ENCODE measurements around the gene SRR.
"Not testable (repeated sequence)": the region's sequence is repeated elsewhere in the genome, so short reads cannot be mapped to it uniquely, and the experiment has no call there.

SRR gene

DNA sequence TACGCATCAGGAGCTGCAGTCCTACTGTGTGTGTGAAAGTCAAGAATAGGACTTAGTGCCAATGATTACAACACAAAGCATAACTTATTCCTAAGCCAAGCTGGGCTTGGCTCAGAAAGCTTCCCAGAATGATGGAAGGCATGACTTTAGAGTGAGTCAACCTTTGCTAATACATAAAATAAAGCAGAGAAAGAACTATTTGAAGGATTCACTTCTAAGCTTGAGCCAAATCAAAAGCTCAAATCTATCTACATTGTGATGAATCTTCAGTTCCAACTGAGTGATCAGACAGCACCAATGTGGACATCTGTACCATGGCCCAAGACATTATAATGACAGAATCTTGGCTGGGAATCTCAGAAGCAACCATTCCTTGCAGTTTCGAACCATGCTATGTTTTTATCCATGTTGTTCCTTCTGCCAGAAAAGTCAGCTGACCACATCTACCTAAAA, 41.6 kb upstream of the SRR start:
- H2BK5ac ChIP-seq (ENCODE audit: low read length): no peak overlapping the region
- H3K4me2 ChIP-seq (ENCODE audit: insufficient read depth, low read length, poor library complexity, severe bottlenecking): no peak overlapping the region
- H3K23ac ChIP-seq (ENCODE audit: low read depth, low read length, poor library complexity): no peak overlapping the region
- no peaks in the 10 kb centered on the region for H3K79me1 ChIP-seq (ENCODE audit: low read depth, low read length)
- H3K4ac ChIP-seq (ENCODE audit: low read length): no peak overlapping the region
- H3K4me3 ChIP-seq (ENCODE audit: low read length in 2 of 2): no peak overlapping the region
- H3K9me3 ChIP-seq (replicated peaks in 1 of 2; ENCODE audit: control insufficient read depth in 2 of 2, insufficient read depth in 1 of 2, low read depth in 1 of 2, low read length in 2 of 2): peaks cover 0 to 4% of the 10 kb centered on the region in 2 donors
- no peak overlapping the region for H4K8ac ChIP-seq (ENCODE audit: low read depth, low read length)
- H3K36me3 ChIP-seq (replicated peaks in 1 of 2; ENCODE audit: control insufficient read depth in 2 of 2, insufficient read depth in 2 of 2, low read length in 2 of 2): peaks cover 6 to 85% of the 10 kb centered on the region in 2 donors
- H3K27ac ChIP-seq (replicated peaks; ENCODE audit: low read length): no peak overlapping the region
- H4K91ac ChIP-seq (ENCODE audit: low read depth, low read length, poor library complexity): no peak overlapping the region
- DNase-seq (ENCODE audit: low spot score): no peak
- H2BK120ac ChIP-seq (ENCODE audit: low read depth, low read length): no peak overlapping the region
- no CpG with 5 or more reads among the region's 2 CpGs for WGBS, 2 donors (ENCODE audit: extremely low coverage in 2 of 2, insufficient read length in 2 of 2, insufficient replicate concordance in 1 of 2)
- H2AK5ac ChIP-seq (ENCODE audit: low read depth, low read length): no peak overlapping the region
- no peak overlapping the region for H2BK12ac ChIP-seq (ENCODE audit: low read length)
- no peak overlapping the region for H2AFZ ChIP-seq (ENCODE audit: low read length)
- no peaks in the 10 kb centered on the region for H3K4me1 ChIP-seq (ENCODE audit: control insufficient read depth in 2 of 2, insufficient read depth in 1 of 2, low read depth in 1 of 2, low read length in 2 of 2)
- H3K9ac ChIP-seq (ENCODE audit: low read depth, low read length, poor library complexity): no peak overlapping the region
- no peaks in the 10 kb centered on the region for H3K27me3 ChIP-seq (ENCODE audit: control insufficient read depth in 3 of 3, insufficient read depth in 3 of 3, low read depth in 1 of 3, low read length in 3 of 3)
- H3K14ac ChIP-seq (ENCODE audit: low read length): no peak overlapping the region
- no peak overlapping the region for H3K18ac ChIP-seq (ENCODE audit: low read length)
- no peak overlapping the region for H2BK15ac ChIP-seq (ENCODE audit: low read length)

DNA sequence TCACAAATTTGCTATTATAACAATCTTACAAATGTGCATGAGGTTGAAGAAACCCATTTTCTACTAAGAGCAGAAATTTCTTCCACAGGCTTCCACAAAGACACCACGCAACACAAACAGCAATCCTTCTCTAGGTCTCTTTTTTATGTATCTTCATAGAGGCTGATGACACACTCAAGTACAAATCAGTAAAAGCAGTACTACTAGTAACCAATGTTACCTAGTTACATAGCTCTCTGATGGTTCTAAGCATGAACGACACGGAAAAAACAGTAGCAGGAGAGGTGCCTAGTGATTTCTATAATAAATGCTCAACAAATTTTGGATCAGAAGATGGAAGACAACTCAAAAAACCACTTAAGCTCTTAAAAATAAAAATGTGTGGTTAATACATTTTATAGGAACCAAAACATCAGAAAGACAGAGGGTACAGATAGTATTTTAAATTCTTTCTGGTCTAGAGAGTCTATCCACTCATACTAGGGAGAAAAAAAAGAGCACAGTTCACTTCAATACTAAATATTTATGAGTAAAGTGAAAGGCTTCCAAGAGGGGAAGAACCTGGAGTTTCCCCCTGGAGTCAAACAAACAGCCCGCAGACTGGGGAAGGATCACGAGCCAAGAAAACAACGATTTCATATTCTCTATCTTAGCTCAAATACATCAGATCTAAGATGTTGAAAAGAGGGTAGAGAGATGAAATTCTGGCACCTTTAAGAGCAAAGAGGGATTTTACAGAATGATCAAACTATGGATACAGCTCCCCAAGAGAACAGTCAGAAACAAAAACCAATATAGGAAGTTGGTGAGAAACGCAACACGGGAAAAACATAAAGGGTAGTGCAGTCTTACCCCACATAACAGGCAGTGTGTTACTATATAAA, 40.3 kb upstream of the SRR start:
- Histone ChIP-seq H2BK120ac (ENCODE audit: low read depth, low read length) (no peak overlapping the region), H3K14ac (ENCODE audit: low read length) (no peak overlapping the region), H3K27ac (replicated peaks; ENCODE audit: low read length) (no peak overlapping the region), H3K4me2 (ENCODE audit: insufficient read depth, low read length, poor library complexity, severe bottlenecking) (no peak overlapping the region), H3K4ac (ENCODE audit: low read length) (no peak overlapping the region), H3K27me3 (ENCODE audit: control insufficient read depth in 3 of 3, insufficient read depth in 3 of 3, low read depth in 1 of 3, low read length in 3 of 3) (no peaks in the 10 kb centered on the region), H3K23ac (ENCODE audit: low read depth, low read length, poor library complexity) (no peak overlapping the region), H2AK5ac (ENCODE audit: low read depth, low read length) (no peak overlapping the region), H3K36me3 (replicated peaks in 1 of 2; ENCODE audit: control insufficient read depth in 2 of 2, insufficient read depth in 2 of 2, low read length in 2 of 2) (peaks cover 6 to 85% of the 10 kb centered on the region in 2 donors), H2AFZ (ENCODE audit: low read length) (no peak overlapping the region), H2BK5ac (ENCODE audit: low read length) (no peak overlapping the region), H2BK15ac (ENCODE audit: low read length) (no peak overlapping the region), H4K8ac (ENCODE audit: low read depth, low read length) (no peak overlapping the region), H2BK12ac (ENCODE audit: low read length) (no peak overlapping the region), H3K18ac (ENCODE audit: low read length) (no peak overlapping the region), H3K79me1 (ENCODE audit: low read depth, low read length) (no peaks in the 10 kb centered on the region), H3K9ac (ENCODE audit: low read depth, low read length, poor library complexity) (no peak overlapping the region), H4K91ac (ENCODE audit: low read depth, low read length, poor library complexity) (no peak overlapping the region), H3K4me3 (ENCODE audit: low read length in 2 of 2) (no peak overlapping the region), H3K9me3 (replicated peaks in 1 of 2; ENCODE audit: control insufficient read depth in 2 of 2, insufficient read depth in 1 of 2, low read depth in 1 of 2, low read length in 2 of 2) (no peaks in the 10 kb centered on the region), H3K4me1 (ENCODE audit: control insufficient read depth in 2 of 2, insufficient read depth in 1 of 2, low read depth in 1 of 2, low read length in 2 of 2) (no peaks in the 10 kb centered on the region)
- WGBS, 2 donors (ENCODE audit: extremely low coverage in 2 of 2, insufficient read length in 2 of 2, insufficient replicate concordance in 1 of 2): no CpG with 5 or more reads among the region's 8 CpGs
- DNase-seq (ENCODE audit: low spot score): no peak

DNA sequence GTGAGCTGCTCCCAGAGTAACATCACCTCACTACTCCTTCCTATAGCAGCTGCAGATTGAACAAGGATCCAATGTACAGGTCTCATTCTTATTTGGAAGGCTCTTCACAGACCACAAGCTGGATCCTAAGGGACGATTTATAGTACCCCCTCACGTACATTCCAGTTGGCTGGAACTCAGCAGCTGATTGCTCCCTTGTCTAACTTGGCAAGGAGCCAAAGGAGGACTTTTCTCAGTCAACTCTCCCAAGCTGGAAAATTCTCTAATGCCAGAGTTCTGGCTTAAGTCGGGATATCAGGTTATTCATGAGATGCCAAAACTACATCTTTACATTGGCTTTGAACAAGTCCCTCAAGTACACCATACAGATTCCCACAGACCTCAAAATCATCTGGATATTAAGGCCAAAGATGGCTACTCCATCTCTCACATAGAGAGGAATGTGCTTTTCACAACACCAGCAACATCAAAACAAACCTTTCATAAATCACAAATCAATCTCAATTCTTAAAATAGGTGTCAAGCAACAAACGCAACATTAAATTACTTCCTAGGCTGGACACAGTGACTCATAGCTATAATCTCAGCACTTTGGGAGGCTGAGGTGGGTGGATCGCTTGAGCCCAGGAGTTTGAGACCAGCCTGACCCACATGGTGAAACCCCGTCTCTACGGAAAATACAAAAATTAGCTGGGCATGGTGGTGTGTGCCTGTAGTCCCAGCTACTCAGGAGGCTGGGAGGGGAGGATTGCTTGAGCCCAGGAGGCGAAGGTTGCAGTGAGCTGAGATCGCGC, 39.5 kb upstream of the SRR start:
- no peak overlapping the region for H2BK12ac ChIP-seq (ENCODE audit: low read length)
- no peaks in the 10 kb centered on the region for H3K4me1 ChIP-seq (ENCODE audit: control insufficient read depth in 2 of 2, insufficient read depth in 1 of 2, low read depth in 1 of 2, low read length in 2 of 2)
- no peak overlapping the region for H3K9ac ChIP-seq (ENCODE audit: low read depth, low read length, poor library complexity)
- H4K91ac ChIP-seq (ENCODE audit: low read depth, low read length, poor library complexity): no peak overlapping the region
- no peak for DNase-seq (ENCODE audit: low spot score)
- H2AK5ac ChIP-seq (ENCODE audit: low read depth, low read length): no peak overlapping the region
- whole genome bisulfite sequencing, 2 donors (ENCODE audit: extremely low coverage in 2 of 2, insufficient read length in 2 of 2, insufficient replicate concordance in 1 of 2): 100% methylated on average over 1 of the region's 10 CpGs; no CpG with 5 or more reads in 1 of the 2 donors
- H2BK120ac ChIP-seq (ENCODE audit: low read depth, low read length): no peak overlapping the region
- no peaks in the 10 kb centered on the region for H3K9me3 ChIP-seq (replicated peaks in 1 of 2; ENCODE audit: control insufficient read depth in 2 of 2, insufficient read depth in 1 of 2, low read depth in 1 of 2, low read length in 2 of 2)
- no peaks in the 10 kb centered on the region for H3K79me1 ChIP-seq (ENCODE audit: low read depth, low read length)
- no peaks in the 10 kb centered on the region for H3K27me3 ChIP-seq (ENCODE audit: control insufficient read depth in 3 of 3, insufficient read depth in 3 of 3, low read depth in 1 of 3, low read length in 3 of 3)
- H3K4me2 ChIP-seq (ENCODE audit: insufficient read depth, low read length, poor library complexity, severe bottlenecking): no peak overlapping the region
- H3K23ac ChIP-seq (ENCODE audit: low read depth, low read length, poor library complexity): no peak overlapping the region
- H3K4me3 ChIP-seq (ENCODE audit: low read length in 2 of 2): no peak overlapping the region
- no peak overlapping the region for H3K27ac ChIP-seq (replicated peaks; ENCODE audit: low read length)
- H3K36me3 ChIP-seq (replicated peaks in 1 of 2; ENCODE audit: control insufficient read depth in 2 of 2, insufficient read depth in 2 of 2, low read length in 2 of 2): peaks cover 6 to 79% of the 10 kb centered on the region in 2 donors
- no peak overlapping the region for H3K4ac ChIP-seq (ENCODE audit: low read length)
- H4K8ac ChIP-seq (ENCODE audit: low read depth, low read length): no peak overlapping the region
- H2BK5ac ChIP-seq (ENCODE audit: low read length): no peak overlapping the region
- no peak overlapping the region for H3K18ac ChIP-seq (ENCODE audit: low read length)
- H2BK15ac ChIP-seq (ENCODE audit: low read length): no peak overlapping the region
- H3K14ac ChIP-seq (ENCODE audit: low read length): no peak overlapping the region
- H2AFZ ChIP-seq (ENCODE audit: low read length): no peak overlapping the region

DNA sequence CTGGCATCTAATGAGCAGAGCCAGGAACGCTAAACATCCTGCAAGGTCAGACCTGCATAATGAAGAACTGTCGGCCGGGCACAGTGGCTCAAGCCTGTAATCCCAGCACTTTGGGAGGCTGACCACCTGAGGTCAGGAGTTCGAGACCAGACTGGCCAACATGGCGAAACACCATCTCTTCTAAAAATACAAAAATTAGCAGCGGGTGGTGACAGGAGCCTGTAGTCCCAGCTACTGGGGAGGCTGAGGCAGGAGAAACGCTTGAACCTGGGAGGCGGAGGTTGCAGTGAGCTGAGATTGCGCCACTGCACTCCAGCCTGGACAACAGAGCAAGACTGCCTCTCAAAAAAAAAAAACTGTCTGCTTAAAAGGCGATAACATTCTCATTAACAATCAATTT, 38.6 kb upstream of the SRR start:
- H2AK5ac ChIP-seq (ENCODE audit: low read depth, low read length); H3K4me3 ChIP-seq (ENCODE audit: low read length in 2 of 2); H3K4me2 ChIP-seq (ENCODE audit: insufficient read depth, low read length, poor library complexity, severe bottlenecking); H3K79me1 ChIP-seq (ENCODE audit: low read depth, low read length); H3K9me3 ChIP-seq (replicated peaks in 1 of 2; ENCODE audit: control insufficient read depth in 2 of 2, insufficient read depth in 1 of 2, low read depth in 1 of 2, low read length in 2 of 2); H2AFZ ChIP-seq (ENCODE audit: low read length); H2BK15ac ChIP-seq (ENCODE audit: low read length); H4K91ac ChIP-seq (ENCODE audit: low read depth, low read length, poor library complexity); H3K27ac ChIP-seq (replicated peaks; ENCODE audit: low read length); H2BK5ac ChIP-seq (ENCODE audit: low read length); H3K9ac ChIP-seq (ENCODE audit: low read depth, low read length, poor library complexity); H3K23ac ChIP-seq (ENCODE audit: low read depth, low read length, poor library complexity); H3K18ac ChIP-seq (ENCODE audit: low read length); H2BK12ac ChIP-seq (ENCODE audit: low read length); H3K4me1 ChIP-seq (ENCODE audit: control insufficient read depth in 2 of 2, insufficient read depth in 1 of 2, low read depth in 1 of 2, low read length in 2 of 2); DNase-seq (ENCODE audit: low spot score); H3K27me3 ChIP-seq (ENCODE audit: control insufficient read depth in 3 of 3, insufficient read depth in 3 of 3, low read depth in 1 of 3, low read length in 3 of 3); H2BK120ac ChIP-seq (ENCODE audit: low read depth, low read length); H3K14ac ChIP-seq (ENCODE audit: low read length); H3K4ac ChIP-seq (ENCODE audit: low read length); H4K8ac ChIP-seq (ENCODE audit: low read depth, low read length): not testable (repeated sequence)
- WGBS, 2 donors (ENCODE audit: extremely low coverage in 2 of 2, insufficient read length in 2 of 2, insufficient replicate concordance in 1 of 2): no CpG with 5 or more reads among the region's 10 CpGs
- H3K36me3 ChIP-seq (replicated peaks in 1 of 2; ENCODE audit: control insufficient read depth in 2 of 2, insufficient read depth in 2 of 2, low read length in 2 of 2): peaks cover 7 to 80% of the 10 kb centered on the region in 2 donors

All from neuronal stem cell (in vitro differentiated cells).